DMS114 treated with DMSO at 0.1 percent for 48 hours (cell line): Measurements from ENCODE around the gene GALNTL6.

Experiments
- DNase-seq: peaks from one replicate; lab custom pipeline; 2025; ENCODE audit not compliant: unreplicated experiment; lab: John Stamatoyannopoulos, UW

GALNTL6 gene

DNA sequence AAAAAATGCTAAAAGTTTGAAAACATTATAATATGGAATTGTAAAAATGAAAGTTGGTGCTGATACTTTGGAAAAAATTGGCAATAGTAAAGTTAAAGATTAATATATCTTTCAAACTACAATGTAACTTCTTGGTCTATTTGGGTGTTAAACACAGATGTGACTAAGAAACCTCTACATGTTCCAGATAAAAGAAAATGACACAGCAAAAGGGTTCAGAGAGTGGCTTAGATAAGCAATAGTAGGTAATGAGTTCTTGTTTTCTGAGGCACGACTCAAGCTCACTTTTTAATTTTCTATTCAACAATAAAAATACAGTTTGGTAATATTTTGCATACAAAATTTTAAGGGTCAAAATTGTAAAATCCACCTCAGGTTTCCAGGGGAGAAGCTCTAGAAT, 292.7 kb downstream of the GALNTL6 start:
- DNase-seq = no peak

DNA sequence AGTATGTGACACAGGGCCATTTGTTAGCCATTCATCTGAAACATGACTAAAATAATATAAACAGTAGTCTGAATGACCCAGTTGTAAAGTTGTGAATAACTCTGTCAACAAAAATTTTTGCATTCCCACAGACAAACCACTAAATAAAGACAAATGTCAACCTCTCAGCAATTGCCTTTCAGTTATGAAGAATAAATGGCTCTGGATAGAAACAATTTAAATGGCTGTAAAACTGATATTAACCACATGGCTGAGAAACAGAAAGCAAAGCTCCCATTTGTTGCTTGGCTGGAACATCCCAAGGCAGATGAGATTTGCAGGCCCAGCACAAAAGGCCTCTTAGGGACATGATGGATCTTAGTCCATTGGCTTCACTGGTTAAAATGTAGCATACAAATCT, 296.3 kb downstream of the GALNTL6 start:
- no peak for DNase-seq

- no peak for DNase-seq
Measured at GRCh38 chr4:172124656-172125308, 311.6 kb downstream of the GALNTL6 start.

DNA sequence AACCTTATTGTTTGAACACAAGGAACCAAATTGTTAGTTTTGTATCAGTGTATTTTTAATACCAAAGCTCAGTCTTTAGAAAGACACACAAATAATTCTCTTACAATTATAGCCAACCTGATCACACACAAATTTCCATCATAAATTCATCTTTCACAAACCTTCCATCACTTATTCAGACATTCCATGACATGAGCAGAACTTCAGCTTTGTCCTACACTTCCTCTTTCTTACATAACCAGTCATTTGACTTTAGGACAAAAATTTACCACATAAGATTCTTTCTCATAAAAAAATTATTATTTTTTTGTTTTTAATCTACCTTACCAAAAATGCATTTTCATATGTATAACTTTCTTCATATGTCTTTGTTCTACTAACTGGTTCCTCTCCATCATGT, 312.2 kb downstream of the GALNTL6 start:
- DNase-seq = no peak

GRCh38 chr4:172127168-172127567, 314.0 kb downstream of the GALNTL6 start:
- DNase-seq = no peak

GRCh38 chr4:172129593-172129992, 316.4 kb downstream of the GALNTL6 start:
- DNase-seq = no peak

GRCh38 chr4:172134521-172134920, 321.3 kb downstream of the GALNTL6 start:
- no peak for DNase-seq

- no peak for DNase-seq
Measured at GRCh38 chr4:172141025-172141424, 327.8 kb downstream of the GALNTL6 start.

DNA sequence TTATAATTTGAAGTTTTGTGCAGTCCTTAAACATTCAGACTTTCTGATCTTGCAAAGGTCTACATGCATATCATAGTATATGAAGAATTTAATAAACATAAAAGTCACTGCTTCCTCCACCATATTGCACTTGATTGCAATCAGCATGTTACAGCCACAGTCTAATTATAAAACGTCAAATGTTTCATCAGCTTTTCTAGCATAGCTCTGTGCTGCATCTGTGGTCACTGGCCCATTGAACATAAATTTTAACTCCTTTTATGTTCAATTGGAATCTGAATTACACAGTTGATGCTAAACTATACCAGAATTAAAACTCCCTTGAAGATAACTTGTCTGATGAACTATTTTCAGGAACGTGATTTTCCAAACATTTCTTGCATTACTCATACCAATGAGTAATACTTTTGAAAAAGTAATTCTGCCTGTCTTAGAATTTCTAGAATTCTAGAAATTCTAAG, 329.1 kb downstream of the GALNTL6 start:
- no peak for DNase-seq

- no peak for DNase-seq
Measured at GRCh38 chr4:172143605-172144314, 330.6 kb downstream of the GALNTL6 start.

DNA sequence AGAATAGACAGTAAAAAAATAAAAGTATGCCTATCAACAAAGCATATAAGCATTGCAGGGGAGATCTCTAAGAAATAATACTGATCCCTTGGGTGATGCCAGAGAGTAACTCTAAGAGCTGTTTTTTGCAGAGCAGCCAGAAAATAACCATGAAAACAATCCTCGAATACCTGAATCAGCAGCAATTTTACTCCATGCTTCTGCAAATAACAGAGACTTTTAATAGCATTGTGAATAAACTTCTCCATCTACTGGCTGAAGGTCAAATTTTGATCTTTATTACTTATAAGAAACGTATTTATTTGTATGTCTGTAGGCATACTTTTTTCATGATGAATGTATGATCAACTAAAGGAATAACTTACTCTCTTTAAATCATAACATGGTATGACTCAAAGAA, 334.5 kb downstream of the GALNTL6 start:
- no peak for DNase-seq

DNA sequence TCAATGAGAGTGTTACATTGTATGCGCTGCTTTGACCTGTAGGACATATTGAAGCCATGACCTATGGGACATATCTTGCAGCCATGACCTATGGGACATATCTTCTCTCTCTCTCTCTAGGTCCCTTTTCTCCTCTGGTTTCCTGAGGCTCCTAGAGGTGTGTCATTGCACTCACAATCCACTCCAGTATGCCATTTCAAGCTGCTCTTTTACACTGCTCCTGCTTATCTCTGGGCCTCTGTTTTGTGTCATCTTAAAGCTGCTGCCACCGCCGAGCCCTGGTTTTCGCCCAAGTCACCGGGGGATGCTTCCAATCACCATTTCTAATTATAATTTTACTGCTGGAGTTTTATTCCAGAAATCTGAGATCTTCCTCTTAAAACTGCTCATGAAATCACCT, 336.1 kb downstream of the GALNTL6 start:
- no peak for DNase-seq

DNA sequence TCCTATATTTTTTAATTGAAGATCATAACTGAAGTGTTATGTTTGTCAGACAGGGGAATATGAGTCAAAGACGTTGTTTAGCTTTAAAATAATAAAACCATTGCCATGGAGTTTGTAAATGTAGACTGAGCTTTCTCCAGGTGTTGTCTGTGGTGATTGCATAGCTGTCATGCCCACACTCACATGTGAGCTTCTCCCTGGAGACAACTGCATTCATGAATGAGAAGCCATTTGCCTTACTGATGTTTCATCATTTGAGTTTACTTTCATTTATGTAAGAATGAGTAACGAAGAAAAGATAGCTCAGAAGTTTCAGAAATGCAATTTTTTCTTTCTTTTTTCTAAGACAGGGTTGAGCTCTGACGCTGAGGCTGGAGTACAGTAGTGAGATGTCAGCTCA, 339.1 kb downstream of the GALNTL6 start:
- no peak for DNase-seq

DNA sequence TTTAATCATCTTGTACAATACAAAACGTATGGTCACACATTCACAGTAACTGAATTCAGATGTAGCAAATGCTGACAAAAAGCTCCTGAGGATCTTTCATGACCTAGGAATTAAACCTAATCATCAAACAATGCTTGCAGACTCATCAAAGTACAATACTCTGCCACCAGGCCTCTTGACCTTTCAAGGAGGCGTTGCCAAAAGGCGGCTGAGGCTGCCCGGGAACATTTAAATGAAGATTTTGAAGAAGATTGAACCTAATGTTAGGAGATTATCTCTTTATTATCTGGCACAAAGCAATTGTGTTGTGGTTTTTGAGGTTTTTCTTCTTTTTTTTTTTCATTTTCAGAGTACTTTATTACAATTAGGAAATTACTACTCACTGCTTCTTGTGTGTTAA, 340.5 kb downstream of the GALNTL6 start:
- DNase-seq = no peak

- DNase-seq = no peak
Measured at GRCh38 chr4:172155838-172156345, 342.7 kb downstream of the GALNTL6 start.

GRCh38 chr4:172157946-172158345, 344.7 kb downstream of the GALNTL6 start:
- no peak for DNase-seq

- DNase-seq = no peak
Measured at GRCh38 chr4:172163215-172163614, 350.0 kb downstream of the GALNTL6 start.

- no peak for DNase-seq
Measured at GRCh38 chr4:172168888-172169287, 355.7 kb downstream of the GALNTL6 start.

- no peak for DNase-seq
Measured at GRCh38 chr4:172169871-172170270, 356.7 kb downstream of the GALNTL6 start.

GRCh38 chr4:172173206-172173605, 360.0 kb downstream of the GALNTL6 start:
- no peak for DNase-seq

GRCh38 chr4:172177382-172177781, 364.2 kb downstream of the GALNTL6 start:
- DNase-seq = no peak

DNA sequence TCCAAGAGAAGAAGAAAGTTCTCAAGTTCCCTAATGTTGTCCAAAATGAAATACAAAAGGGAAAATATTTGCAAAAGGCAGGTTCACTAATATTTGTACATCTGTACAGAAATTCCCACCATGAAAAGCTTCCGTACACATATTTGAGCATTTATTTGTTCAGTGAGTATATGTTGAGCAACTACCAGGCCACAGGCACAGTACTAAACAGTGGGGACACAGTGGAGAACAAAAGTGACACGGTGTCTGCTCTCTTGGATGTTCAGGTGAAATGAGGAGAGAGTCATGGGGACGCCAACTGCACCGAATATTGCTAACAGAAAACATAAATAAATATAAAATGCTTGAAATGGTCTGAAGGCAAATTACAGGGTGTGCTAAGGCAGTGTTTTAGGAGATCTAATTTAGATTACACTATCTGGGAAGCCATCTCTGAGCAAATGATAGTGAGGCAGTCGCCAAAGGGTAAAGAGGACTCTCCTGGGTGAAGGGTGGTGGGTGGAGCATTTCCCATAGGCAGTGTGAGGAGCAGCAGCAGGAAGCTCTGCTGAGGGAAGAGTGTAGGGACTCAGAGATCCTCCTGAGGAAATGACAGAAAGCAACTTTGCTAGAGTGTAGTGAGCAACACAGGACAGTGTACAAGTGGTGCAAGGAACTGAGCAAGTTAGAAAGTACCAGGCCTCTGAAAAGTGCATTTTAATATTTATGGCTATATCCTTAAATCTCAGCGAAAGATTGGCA, 375.2 kb downstream of the GALNTL6 start:
- no peak for DNase-seq
